OCI-LY1 (cell line): ENCODE data around the gene ATOSA.

Source experiments
- EZH2 ChIP-seq: fragments of 200-600 bp; sonication (generic), shearing (Covaris generic); IDR thresholded peaks from 2 replicates; pipeline ENCODE4 v1.8.0; 2017; ENCODE audit warnings: borderline replicate concordance, mixed run types, mild to moderate bottlenecking, antibody characterized with exemption, low read length, moderate library complexity, mixed read lengths
- TF ChIP-seq, protein P1 (sequence below): fragments of 200-600 bp; sonication (generic), shearing (Covaris generic); IDR thresholded peaks from 2 replicates; pipeline ENCODE4 v1.5.1; 2017; ENCODE audit warnings: mild to moderate bottlenecking, antibody characterized with exemption, low read length, moderate library complexity, mixed read lengths

DNA sequence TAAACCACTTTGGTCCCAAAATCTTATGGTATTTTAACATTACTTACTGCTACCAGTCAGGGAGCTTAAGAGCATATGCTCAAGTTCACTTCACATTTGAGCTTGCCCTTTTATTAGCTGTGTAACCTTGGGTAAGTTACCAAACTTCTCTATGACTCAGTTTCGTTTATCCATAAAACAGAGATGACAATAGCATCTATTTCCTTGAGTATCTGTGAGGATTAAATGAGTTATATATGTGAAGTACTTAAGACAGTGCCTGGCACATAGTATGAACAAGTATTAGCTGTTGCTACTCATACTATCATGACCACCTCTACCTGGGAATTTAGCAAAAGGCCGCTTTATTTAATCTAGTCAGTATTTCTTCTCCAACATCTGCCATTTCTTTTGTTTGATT lies 5.9 kb downstream of the ATOSA start:
- TF ChIP-seq, protein P1, sequence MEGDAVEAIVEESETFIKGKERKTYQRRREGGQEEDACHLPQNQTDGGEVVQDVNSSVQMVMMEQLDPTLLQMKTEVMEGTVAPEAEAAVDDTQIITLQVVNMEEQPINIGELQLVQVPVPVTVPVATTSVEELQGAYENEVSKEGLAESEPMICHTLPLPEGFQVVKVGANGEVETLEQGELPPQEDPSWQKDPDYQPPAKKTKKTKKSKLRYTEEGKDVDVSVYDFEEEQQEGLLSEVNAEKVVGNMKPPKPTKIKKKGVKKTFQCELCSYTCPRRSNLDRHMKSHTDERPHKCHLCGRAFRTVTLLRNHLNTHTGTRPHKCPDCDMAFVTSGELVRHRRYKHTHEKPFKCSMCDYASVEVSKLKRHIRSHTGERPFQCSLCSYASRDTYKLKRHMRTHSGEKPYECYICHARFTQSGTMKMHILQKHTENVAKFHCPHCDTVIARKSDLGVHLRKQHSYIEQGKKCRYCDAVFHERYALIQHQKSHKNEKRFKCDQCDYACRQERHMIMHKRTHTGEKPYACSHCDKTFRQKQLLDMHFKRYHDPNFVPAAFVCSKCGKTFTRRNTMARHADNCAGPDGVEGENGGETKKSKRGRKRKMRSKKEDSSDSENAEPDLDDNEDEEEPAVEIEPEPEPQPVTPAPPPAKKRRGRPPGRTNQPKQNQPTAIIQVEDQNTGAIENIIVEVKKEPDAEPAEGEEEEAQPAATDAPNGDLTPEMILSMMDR, result no peak
- no peak for TF ChIP-seq EZH2
